Kasumi-1 (cell line): ENCODE data around the gene PSG6.
"Not testable (repeated sequence)": the region's sequence is repeated elsewhere in the genome, so short reads cannot be mapped to it uniquely, and the experiment has no call there.

ENCODE experiments used
- DNase-seq, 2 experiments: peaks; one replicate each; lab custom pipeline; 2025; lab: John Stamatoyannopoulos, UW

The PSG6 gene

GRCh38 chr19:42917634-42918033 is at the start of gene PSG6:
TSS of gene PSG6 (minus strand) at chr19:42917894. CDS start at chr19:42917792, 102 bp downstream.
- not testable (repeated sequence) for DNase-seq

DNA sequence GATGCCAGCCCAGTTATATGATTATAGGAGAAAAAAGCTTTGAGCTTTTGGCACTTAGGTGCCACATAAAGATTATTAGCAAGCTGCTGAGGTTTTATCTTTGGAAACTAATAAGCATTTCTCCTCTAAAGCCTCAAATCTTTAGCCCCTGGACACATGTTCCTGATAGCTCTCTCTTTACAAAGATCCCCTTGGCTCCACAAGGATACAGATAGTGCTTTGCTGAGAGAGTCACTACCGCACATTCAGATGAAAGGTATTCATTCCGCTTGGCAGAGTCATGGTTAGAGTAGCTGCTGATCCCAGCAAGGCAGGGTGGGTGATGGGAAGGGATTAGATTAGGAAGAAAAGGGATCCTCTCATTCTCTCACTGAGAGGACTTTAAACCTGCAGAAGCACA is 47.5 kb upstream of the PSG6 start:
- DNase-seq, result no peak

DNA sequence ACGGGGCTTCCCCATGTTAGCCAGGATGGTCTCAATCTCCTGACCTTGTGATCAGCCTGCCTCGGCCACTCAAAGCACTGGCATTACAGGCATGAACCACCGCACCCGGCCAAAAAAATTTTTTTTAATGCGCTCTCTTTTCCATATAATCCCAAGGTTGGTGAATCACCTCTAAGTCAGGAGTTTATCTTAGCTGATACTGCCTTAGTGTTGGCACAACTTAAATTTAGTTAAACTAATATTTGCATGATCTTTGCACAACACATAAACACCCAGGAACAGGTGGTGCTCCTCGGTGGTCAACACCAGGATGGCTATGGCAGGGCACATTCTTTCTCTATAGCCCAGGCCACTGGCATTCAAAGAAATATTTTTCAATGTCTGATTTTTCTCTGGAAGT is 43.4 kb upstream of the PSG6 start:
- DNase-seq, result no peak

DNA sequence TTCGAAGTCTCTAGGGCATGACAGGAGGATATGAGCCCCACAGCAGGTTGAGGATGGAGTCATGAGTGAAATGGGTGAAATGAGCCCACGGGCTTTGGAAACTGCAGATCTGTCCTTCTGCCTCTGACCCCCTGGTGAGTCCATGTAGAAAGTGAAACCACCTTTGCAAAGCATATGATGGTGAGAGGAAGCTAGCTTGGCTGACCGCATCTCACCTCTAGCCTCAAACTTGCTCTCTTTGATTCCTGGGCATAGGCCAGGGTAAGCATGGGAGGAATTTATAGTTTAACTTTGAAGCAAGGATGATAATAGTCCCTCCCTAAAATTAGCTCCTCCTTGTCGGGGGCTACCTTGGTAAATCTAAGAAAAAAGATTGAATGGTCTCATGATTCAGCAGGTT is 34.4 kb upstream of the PSG6 start:
- DNase-seq, result not testable (repeated sequence)

DNA sequence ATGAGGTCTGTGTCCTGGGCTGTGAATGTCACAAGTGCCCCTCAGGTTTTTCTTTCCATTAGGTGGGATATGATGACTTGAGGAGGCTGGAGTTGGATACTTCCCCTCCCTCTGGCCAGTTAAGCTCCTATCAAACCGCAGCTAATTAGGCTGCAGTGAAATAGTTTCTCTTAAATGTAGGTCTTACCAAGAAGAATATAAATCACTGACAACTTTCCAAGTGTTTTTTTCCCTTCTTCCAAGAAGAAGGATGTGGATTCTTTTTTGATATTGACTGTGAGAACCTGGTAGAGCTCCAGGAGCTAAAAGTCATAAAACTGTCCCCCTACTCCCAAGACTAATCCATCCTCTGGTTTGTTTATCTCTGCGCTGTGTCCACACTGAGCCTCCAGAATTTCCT is 33.8 kb upstream of the PSG6 start:
- not testable (repeated sequence) for DNase-seq

DNA sequence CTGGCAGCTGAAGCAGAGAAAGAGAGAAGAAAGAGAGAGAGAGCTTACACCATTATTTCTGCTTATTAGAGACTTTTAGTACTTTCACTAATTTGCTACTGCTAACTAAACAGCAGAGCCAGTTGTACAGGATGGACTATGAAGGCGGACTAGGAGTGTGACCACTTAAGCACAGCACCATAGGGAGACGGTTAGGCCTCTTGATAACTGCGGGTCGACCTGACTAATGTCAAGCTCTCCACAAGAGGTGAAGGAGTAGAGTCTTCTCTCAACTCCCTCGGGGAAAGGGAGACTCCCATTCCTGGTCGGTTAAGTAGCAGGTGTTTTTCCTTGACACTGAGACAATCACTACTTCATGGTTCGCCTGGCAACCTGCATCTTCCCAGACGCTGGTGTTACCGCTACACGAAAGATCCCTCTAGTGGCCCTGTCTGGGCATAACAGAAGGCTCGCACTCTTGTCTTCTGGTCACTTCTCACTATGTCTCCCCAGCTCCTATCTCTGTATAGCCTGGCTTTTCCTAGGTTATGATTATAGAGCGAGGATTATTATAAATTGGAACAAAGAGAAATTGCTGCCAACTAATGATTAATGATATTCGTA is 24.6 kb upstream of the PSG6 start:
- DNase-seq, result no peak

GRCh38 chr19:42937107-42937506 is 19.4 kb upstream of the PSG6 start, which contains the start of gene PSG7:
TSS of gene PSG7 (minus strand) at chr19:42937207. CDS start at chr19:42937076, 131 bp downstream.
- not testable (repeated sequence) for DNase-seq

- not testable (repeated sequence) for DNase-seq
These were observed 17.0 kb upstream of the PSG6 start for GRCh38 chr19:42934726-42935125.

DNA sequence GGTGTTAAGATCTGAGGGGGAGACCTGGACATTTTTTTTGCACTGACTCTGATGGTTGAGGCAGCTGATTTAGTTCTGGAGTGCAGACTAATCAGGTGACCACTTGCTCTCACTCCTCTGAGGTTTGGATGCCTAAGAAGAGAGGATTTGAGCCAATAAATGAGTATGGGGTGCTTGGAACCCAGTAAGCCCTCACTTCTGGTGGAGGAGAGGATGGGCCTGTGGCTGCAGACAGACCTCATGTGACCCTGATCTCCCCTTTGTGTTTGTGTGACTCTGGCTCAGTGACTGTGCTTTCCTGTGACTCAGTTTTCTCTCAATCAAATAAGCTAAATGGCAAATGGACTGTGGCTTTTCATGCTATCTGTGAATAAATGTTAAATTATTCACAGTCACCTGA is 16.5 kb upstream of the PSG6 start:
- not testable (repeated sequence) for DNase-seq

GRCh38 chr19:42933412-42933811 is 15.7 kb upstream of the PSG6 start:
- DNase-seq, result not testable (repeated sequence)

- DNase-seq, result not testable (repeated sequence)
These were observed 14.9 kb upstream of the PSG6 start for GRCh38 chr19:42932485-42933101.

DNA sequence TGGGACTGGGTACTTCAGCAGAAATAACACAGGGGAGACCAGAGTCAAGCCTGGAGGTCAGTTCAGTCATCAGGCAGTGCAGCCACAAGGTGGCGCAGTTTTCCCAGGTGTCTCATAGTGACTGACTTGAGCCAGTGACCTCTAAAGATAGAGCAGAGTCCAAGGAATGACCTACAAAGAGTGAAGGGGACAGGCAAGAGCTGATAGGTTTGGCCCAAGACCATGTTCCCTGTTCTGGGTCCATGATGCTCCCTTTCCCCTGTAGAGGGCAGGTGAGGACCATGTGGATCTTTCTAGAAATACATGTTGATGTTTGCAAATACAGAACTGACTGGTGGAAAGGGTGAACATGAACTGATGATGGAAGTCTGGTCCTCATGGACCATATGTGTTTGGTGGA is 12.5 kb upstream of the PSG6 start:
- DNase-seq, result not testable (repeated sequence)

DNA sequence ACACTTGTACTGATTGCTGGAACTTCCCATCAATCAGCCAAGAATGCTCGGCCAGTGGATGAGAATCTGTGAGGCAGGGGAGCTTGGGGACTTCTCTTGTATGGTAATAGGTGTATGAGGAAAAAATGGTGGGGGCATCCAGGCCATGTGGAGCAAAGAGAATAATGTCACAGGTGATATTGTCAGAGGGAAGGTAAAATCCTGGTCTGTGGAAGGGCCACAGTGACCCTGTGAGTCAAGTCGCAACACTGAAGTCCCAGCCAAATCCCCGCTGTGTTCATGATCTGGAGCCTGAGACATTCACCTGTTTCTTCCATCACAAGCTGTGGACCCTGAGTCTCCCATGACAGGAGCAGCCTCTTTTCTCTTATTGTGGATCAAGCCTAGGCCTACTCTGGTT is 11.2 kb upstream of the PSG6 start:
- DNase-seq, result no peak

GRCh38 chr19:42926781-42927180 is 9.1 kb upstream of the PSG6 start:
- no peak for DNase-seq

- peak in 1 of 2 experiments; percentile 15 for DNase-seq
These were observed 5.4 kb upstream of the PSG6 start for GRCh38 chr19:42923106-42923505.

DNA sequence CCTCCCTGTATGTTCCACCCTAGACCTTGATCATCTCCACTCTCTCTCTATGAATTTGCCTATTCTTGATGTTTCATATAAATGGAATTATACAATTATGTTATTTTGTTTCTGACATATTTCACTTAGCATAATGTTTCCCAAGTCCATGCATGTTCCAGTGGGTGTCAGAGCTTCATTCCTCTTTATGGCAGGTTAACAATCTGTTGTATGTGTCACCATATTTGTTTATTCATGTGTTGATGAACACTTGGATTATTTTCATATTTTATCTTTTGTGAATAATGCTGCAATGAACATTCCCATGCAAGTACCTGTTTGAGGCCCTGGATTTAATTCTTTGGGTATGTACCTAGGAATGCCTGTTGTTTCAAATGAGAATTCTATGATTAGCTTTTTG is 3.3 kb upstream of the PSG6 start:
- DNase-seq, result not testable (repeated sequence)

DNA sequence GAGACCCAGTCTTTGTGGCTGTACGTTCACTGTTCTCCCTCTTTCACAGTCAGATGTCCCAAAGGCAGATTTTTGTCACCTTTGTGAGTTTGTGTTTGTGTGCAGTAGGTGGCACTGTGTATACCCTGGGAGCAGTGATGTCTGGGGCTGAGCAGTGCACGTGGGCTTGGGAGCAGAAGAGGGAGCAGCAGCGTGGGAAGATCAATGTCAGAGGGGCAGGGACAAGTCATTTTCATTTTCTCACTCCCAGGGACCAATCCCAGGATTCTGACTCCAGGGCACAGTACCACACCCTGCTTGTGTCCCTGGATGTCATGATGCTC is 2.0 kb upstream of the PSG6 start:
- DNase-seq, result no peak

GRCh38 chr19:42919070-42919756 is 1.5 kb upstream of the PSG6 start:
- not testable (repeated sequence) for DNase-seq

GRCh38 chr19:42918377-42919069 is 829 bp upstream of the PSG6 start:
- DNase-seq, result not testable (repeated sequence)

- DNase-seq, result not testable (repeated sequence)
These were observed 763 bp downstream of the PSG6 start for GRCh38 chr19:42916931-42917330.

GRCh38 chr19:42913516-42913915 is 4.2 kb downstream of the PSG6 start:
- not testable (repeated sequence) for DNase-seq

DNA sequence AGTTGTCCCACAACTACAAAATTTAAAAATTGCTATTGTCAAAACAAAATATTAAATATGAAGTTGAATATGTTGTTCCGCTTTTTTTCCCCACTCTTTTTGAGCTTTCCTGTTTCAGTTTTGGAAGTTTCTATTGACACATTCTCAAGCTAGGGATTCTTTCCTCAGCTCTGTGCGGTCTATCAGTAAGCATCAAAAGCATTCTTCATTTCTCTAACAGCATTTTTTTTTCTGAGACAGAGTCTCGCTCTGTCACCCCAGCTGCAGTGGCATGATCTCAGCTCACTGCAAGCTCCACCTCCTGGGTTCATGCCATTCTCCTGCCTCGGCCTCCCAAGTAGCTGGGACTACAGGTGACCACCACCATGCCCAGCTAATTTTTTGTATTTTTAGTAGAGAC is 4.8 kb downstream of the PSG6 start:
- not testable (repeated sequence) for DNase-seq

GRCh38 chr19:42911731-42912130 is 6.0 kb downstream of the PSG6 start:
- DNase-seq, result not testable (repeated sequence)
